ENCODE results near the gene C1orf210. TPM values are rescaled to one million over a fixed set of nuclear protein-coding genes. Genes with fewer than 3 reads are reported as not detected.

Gene C1orf210
- polyA plus RNA-seq, 3 donors = 0.05 TPM; not detected in 2

DNA sequence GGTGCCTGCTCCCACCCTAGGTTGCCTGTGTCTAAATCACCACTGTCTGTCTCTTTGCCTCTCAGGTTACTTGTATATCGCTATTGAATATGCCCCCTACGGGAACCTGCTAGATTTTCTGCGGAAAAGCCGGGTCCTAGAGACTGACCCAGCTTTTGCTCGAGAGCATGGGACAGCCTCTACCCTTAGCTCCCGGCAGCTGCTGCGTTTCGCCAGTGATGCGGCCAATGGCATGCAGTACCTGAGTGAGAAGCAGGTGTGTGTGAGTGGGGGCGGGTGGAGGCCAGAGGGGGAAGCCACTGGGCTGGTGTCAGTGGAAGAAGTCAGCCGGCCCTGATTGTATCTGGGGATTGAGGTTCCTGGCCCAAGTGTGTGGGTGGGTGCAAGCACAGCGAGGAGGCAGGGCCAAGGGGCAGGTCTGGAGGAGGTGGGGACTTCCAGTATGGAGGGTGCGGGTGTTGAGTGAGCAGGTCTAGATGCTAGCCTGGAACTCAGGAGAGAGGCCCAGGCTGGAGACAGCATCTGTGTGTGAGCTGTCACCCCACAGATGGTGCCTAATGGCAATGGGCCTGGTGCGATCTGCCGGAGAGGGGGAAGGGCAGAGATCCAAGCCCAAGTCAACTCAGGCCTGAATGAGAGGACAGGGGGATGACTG lies 32.6 kb upstream of the C1orf210 start:
- no peaks in the 10 kb centered on the region for H3K9me3 Mint-ChIP-seq
- WGBS (ENCODE audit: insufficient coverage) = 95% methylated on average over 15 of the region's 15 CpGs
- H3K4me3 Mint-ChIP-seq = no peak overlapping the region
- H3K4me1 ChIP-seq (ENCODE audit: control insufficient read depth in 1 of 2, insufficient read depth in 2 of 2, low read length in 2 of 2) = peaks cover 0 to 2% of the 10 kb centered on the region in 2 donors
- H3K9ac ChIP-seq (ENCODE audit: insufficient read depth, low read length, poor library complexity, severe bottlenecking) = no peak overlapping the region
- no peak overlapping the region for H3K4me3 ChIP-seq (replicated peaks in 1 of 3; ENCODE audit: low read depth in 2 of 3, low read length in 3 of 3)
- no peaks in the 10 kb centered on the region for H3K36me3 ChIP-seq (replicated peaks in 1 of 2; ENCODE audit: control insufficient read depth in 1 of 2, insufficient read depth in 2 of 2, low read length in 2 of 2)
- H2AFZ ChIP-seq (ENCODE audit: insufficient read depth, low read depth, low read length, poor library complexity, severe bottlenecking) = no peak overlapping the region
- no peak overlapping the region for H3K4me2 ChIP-seq (replicated peaks; ENCODE audit: extremely low read depth, low read length, poor library complexity, severe bottlenecking)
- H3K27ac Mint-ChIP-seq = peak overlapping the region in 1 of 7 donors; percentile 44
- H3K27ac ChIP-seq (ENCODE audit: low read depth in 1 of 2, low read length in 2 of 2) = no peak overlapping the region
- H3K27me3 ChIP-seq (ENCODE audit: control insufficient read depth in 2 of 2, insufficient read depth in 2 of 2, low read length in 2 of 2) = no peaks in the 10 kb centered on the region
- H3K36me3 Mint-ChIP-seq = no peaks in the 10 kb centered on the region
- H4K20me1 ChIP-seq (ENCODE audit: insufficient read depth, low read length) = no peaks in the 10 kb centered on the region
- peaks cover 2 to 4% (median 2%) of the 10 kb centered on the region in 3 donors for H3K27me3 Mint-ChIP-seq (ENCODE audit: low read depth in 3 of 3)
- TF ChIP-seq, protein P1, sequence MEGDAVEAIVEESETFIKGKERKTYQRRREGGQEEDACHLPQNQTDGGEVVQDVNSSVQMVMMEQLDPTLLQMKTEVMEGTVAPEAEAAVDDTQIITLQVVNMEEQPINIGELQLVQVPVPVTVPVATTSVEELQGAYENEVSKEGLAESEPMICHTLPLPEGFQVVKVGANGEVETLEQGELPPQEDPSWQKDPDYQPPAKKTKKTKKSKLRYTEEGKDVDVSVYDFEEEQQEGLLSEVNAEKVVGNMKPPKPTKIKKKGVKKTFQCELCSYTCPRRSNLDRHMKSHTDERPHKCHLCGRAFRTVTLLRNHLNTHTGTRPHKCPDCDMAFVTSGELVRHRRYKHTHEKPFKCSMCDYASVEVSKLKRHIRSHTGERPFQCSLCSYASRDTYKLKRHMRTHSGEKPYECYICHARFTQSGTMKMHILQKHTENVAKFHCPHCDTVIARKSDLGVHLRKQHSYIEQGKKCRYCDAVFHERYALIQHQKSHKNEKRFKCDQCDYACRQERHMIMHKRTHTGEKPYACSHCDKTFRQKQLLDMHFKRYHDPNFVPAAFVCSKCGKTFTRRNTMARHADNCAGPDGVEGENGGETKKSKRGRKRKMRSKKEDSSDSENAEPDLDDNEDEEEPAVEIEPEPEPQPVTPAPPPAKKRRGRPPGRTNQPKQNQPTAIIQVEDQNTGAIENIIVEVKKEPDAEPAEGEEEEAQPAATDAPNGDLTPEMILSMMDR (IDR thresholded peaks at IDR 0.05) = no peak
- H3K79me2 ChIP-seq (ENCODE audit: insufficient read depth, low read length) = no peaks in the 10 kb centered on the region
- no peaks in the 10 kb centered on the region for H3K9me3 ChIP-seq (replicated peaks in 1 of 2; ENCODE audit: control insufficient read depth in 1 of 2, insufficient read depth in 1 of 2, low read length in 2 of 2)
- no peak for DNase-seq
- peaks cover 7% of the 10 kb centered on the region for H3K4me1 Mint-ChIP-seq
- intact Hi-C loops (cut with micrococcal nuclease) = no loop called here

DNA sequence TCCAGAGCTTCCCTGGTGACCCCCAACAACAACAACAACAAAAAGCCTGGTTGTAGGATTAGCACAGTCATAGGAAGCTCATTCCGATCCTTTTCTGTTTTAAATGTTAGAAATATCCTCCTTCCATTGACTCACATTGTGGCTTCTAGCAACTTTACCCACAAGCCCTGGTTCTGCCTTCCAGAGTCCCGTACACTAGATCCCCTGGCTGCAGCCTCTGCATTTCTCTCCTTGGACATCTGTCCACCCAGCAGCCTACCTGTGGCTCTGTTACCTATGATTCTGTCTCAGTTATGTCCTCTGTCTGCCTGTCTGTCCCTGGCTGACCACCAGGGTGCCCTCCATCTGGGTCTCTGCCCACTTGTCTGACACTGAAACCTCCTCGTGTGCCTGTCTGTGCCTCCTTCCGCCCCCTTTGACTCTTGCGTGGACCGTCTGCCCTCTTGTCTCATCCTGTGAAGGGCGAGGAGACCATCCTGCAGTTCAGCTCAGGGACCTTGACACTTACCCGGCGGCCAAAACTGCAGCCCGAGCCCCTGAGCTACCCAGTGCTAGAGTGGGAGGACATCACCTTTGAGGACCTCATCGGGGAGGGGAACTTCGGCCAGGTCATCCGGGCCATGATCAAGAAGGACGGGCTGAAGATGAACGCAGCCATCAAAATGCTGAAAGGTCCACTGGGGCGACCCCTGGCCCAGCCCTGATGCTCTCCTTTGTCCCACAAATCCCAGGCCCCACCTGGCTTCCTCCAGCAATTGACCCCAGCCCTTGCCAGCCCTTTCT lies 31.5 kb upstream of the C1orf210 start:
- H3K4me1 ChIP-seq (ENCODE audit: control insufficient read depth in 1 of 2, insufficient read depth in 2 of 2, low read length in 2 of 2) = peaks cover 0 to 2% of the 10 kb centered on the region in 2 donors
- intact Hi-C loops (cut with micrococcal nuclease) = no loop called here
- H3K27me3 ChIP-seq (ENCODE audit: control insufficient read depth in 2 of 2, insufficient read depth in 2 of 2, low read length in 2 of 2) = no peaks in the 10 kb centered on the region
- no peaks in the 10 kb centered on the region for H3K79me2 ChIP-seq (ENCODE audit: insufficient read depth, low read length)
- no peak for DNase-seq
- Mint-ChIP-seq H3K36me3 (no peaks in the 10 kb centered on the region), H3K9me3 (no peaks in the 10 kb centered on the region), H3K27ac (no peak overlapping the region), H3K27me3 (ENCODE audit: low read depth in 3 of 3) (peaks cover 2 to 4% (median 2%) of the 10 kb centered on the region in 3 donors), H3K4me3 (no peak overlapping the region), H3K4me1 (peaks cover 7% of the 10 kb centered on the region)
- no peak overlapping the region for H3K4me3 ChIP-seq (replicated peaks in 1 of 3; ENCODE audit: low read depth in 2 of 3, low read length in 3 of 3)
- TF ChIP-seq, protein P1 (IDR thresholded peaks at IDR 0.05) = no peak
- H3K4me2 ChIP-seq (replicated peaks; ENCODE audit: extremely low read depth, low read length, poor library complexity, severe bottlenecking) = no peak overlapping the region
- 98% methylated on average over 14 of the region's 16 CpGs for WGBS (ENCODE audit: insufficient coverage)
- H2AFZ ChIP-seq (ENCODE audit: insufficient read depth, low read depth, low read length, poor library complexity, severe bottlenecking) = no peak overlapping the region
- H3K9me3 ChIP-seq (replicated peaks in 1 of 2; ENCODE audit: control insufficient read depth in 1 of 2, insufficient read depth in 1 of 2, low read length in 2 of 2) = no peaks in the 10 kb centered on the region
- H3K36me3 ChIP-seq (replicated peaks in 1 of 2; ENCODE audit: control insufficient read depth in 1 of 2, insufficient read depth in 2 of 2, low read length in 2 of 2) = no peaks in the 10 kb centered on the region
- no peaks in the 10 kb centered on the region for H4K20me1 ChIP-seq (ENCODE audit: insufficient read depth, low read length)
- H3K27ac ChIP-seq (ENCODE audit: low read depth in 1 of 2, low read length in 2 of 2) = no peak overlapping the region
- no peak overlapping the region for H3K9ac ChIP-seq (ENCODE audit: insufficient read depth, low read length, poor library complexity, severe bottlenecking)

Data from CD14-positive monocyte (primary cell).